SH-SY5Y (cell line): ENCODE results near the gene TMEM131.

Experiments used
- GATA2 ChIP-seq: IDR thresholded peaks from 2 replicates; pipeline ENCODE4 v1.6.1; 2011; ENCODE audit warnings: mild to moderate bottlenecking, low read depth, low read length
- GATA3 ChIP-seq: IDR thresholded peaks from 2 replicates; pipeline ENCODE4 v1.6.1; 2011; ENCODE audit warnings: low read depth, mild to moderate bottlenecking, low read length, moderate library complexity

Gene TMEM131

GRCh38 chr2:98027538-98027937, 31.8 kb upstream of the TMEM131 start:
- TF ChIP-seq GATA3 (no peak), GATA2 (no peak)

- TF ChIP-seq GATA2 (no peak), GATA3 (no peak)
Measured at GRCh38 chr2:98026927-98027522, 31.3 kb upstream of the TMEM131 start.

GRCh38 chr2:98026292-98026691, 30.5 kb upstream of the TMEM131 start:
- TF ChIP-seq GATA2 (no peak), GATA3 (no peak)

- TF ChIP-seq GATA3 = no peak
- no peak for TF ChIP-seq GATA2
Measured at GRCh38 chr2:98025481-98026037, 29.8 kb upstream of the TMEM131 start.

- TF ChIP-seq GATA3 = no peak
- TF ChIP-seq GATA2 = no peak
Measured at GRCh38 chr2:98020992-98021713, 25.4 kb upstream of the TMEM131 start.

- TF ChIP-seq GATA2 (no peak), GATA3 (no peak)
Measured at GRCh38 chr2:98020516-98020915, 24.8 kb upstream of the TMEM131 start.

- no peak for TF ChIP-seq GATA2
- TF ChIP-seq GATA3 = no peak
Measured at GRCh38 chr2:98016908-98017670, 21.3 kb upstream of the TMEM131 start.

- TF ChIP-seq GATA2 = no peak
Measured at GRCh38 chr2:98015671-98016070, 19.9 kb upstream of the TMEM131 start.

- no peak for TF ChIP-seq GATA2
- TF ChIP-seq GATA3 = no peak
Measured at GRCh38 chr2:98014379-98014778, 18.6 kb upstream of the TMEM131 start.

GRCh38 chr2:98013407-98014042, 17.8 kb upstream of the TMEM131 start:
- TF ChIP-seq GATA3 (no peak), GATA2 (no peak)

GRCh38 chr2:98012561-98012991, 16.8 kb upstream of the TMEM131 start:
- TF ChIP-seq GATA2 (no peak), GATA3 (no peak)

- TF ChIP-seq GATA3 = no peak
- TF ChIP-seq GATA2 = no peak
Measured at GRCh38 chr2:98009887-98010760, 14.4 kb upstream of the TMEM131 start.

GRCh38 chr2:98008415-98008814, 12.7 kb upstream of the TMEM131 start:
- TF ChIP-seq GATA2 = no peak
- no peak for TF ChIP-seq GATA3
